ENCODE data around the gene ZDHHC14.

Gene ZDHHC14

GRCh38 chr6:157627195-157627966 lies 246.4 kb downstream of the ZDHHC14 start:
- H3K4me3 ChIP-seq (ENCODE audit: low read depth, low read length) = no peak overlapping the region
- in situ Hi-C loops (cut with HindIII; ENCODE audit: low sequenced_read_pairs) = no loop called here
- DNase-seq (ENCODE audit: low read depth, low spot score) = no peak
- no peak for TF ChIP-seq CTCF (IDR thresholded peaks at IDR 0.05; ENCODE audit: low read depth, low read length)

DNA sequence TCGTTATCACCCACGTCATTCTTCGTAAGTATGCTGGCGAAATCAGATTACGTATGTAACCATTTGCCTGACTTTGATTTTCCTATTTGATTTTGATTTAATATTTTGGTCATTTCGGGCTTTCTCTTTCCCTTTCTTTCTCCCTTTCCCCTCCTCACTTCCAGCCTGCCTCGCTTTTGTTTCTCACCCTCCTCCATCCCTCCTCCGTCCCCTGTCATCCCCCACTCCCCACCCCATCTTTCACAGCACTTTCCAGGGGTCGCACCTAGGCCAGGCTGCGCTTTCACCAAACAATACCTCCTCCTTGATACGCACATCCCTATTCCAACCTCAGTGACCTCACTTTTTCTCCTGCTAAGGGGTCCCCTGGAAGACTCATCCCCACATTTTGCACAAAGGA lies 247.5 kb downstream of the ZDHHC14 start:
- TF ChIP-seq CTCF (IDR thresholded peaks at IDR 0.05; ENCODE audit: low read depth, low read length) = no peak
- no peak overlapping the region for H3K4me3 ChIP-seq (ENCODE audit: low read depth, low read length)
- no peak for DNase-seq (ENCODE audit: low read depth, low spot score)
- in situ Hi-C loops (cut with HindIII; ENCODE audit: low sequenced_read_pairs) = no loop called here

DNA sequence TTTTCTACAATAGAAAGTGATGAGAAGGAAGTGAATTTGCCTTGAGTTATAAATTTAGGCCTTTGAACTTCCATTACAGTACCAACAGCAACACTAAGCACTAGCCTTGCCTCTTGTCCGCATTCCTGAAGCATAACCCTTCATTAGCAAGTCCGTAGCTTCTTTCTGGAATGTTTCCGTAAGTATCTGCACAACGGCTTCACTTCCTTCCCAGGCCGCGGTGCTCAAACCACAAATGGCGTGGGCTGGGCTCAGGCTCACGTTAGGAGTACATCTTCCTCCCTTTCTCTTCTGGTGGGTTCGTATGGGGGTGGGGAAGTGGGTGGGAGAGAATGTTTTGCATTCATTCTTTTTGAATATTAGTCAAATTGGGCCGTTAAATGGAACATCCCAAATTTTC lies 248.2 kb downstream of the ZDHHC14 start:
- peak; percentile 37 for DNase-seq (ENCODE audit: low read depth, low spot score)
- TF ChIP-seq CTCF (IDR thresholded peaks at IDR 0.05; ENCODE audit: low read depth, low read length) = no peak
- H3K4me3 ChIP-seq (ENCODE audit: low read depth, low read length) = no peak overlapping the region
- in situ Hi-C loops (cut with HindIII; ENCODE audit: low sequenced_read_pairs) = no loop called here

DNA sequence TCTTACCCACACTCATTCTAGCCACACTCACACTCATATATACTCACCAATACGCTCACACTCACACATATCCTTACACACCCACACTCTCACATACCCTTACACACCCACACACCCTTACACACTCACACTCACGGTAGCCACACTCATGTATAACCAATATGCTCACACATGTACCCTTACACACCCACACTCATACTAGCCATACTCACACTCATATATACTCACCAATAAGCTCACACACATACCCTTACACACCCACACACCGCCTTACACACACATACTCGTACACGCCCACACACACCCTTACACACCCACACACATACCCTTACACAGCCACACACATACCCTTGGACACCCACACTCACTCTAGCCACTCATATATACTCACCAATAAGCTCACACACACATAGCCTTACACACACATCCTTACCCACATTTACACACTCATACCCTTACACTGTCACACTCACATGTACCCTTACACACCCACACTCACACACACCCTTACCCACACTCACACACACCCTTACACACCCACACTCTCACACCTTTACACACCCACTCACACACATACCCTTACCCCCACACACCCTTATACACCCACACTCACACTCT lies 249.6 kb downstream of the ZDHHC14 start:
- no peak overlapping the region for H3K4me3 ChIP-seq (ENCODE audit: low read depth, low read length)
- in situ Hi-C loops (cut with HindIII; ENCODE audit: low sequenced_read_pairs) = no loop called here
- TF ChIP-seq CTCF (IDR thresholded peaks at IDR 0.05; ENCODE audit: low read depth, low read length) = no peak
- DNase-seq (ENCODE audit: low read depth, low spot score) = no peak

GRCh38 chr6:157631412-157631811 lies 250.4 kb downstream of the ZDHHC14 start:
- in situ Hi-C loops (cut with HindIII; ENCODE audit: low sequenced_read_pairs) = no loop called here
- TF ChIP-seq CTCF (IDR thresholded peaks at IDR 0.05; ENCODE audit: low read depth, low read length) = no peak
- DNase-seq (ENCODE audit: low read depth, low spot score) = no peak
- H3K4me3 ChIP-seq (ENCODE audit: low read depth, low read length) = no peak overlapping the region

- in situ Hi-C loops (cut with HindIII; ENCODE audit: low sequenced_read_pairs) = no loop called here
- TF ChIP-seq CTCF (IDR thresholded peaks at IDR 0.05; ENCODE audit: low read depth, low read length) = no peak
- no peak for DNase-seq (ENCODE audit: low read depth, low spot score)
- H3K4me3 ChIP-seq (ENCODE audit: low read depth, low read length) = no peak overlapping the region
These were observed 251.0 kb downstream of the ZDHHC14 start for GRCh38 chr6:157631838-157632614.

Data from astrocyte of the spinal cord (primary cell).